ENCODE data around the gene SCP2.

GRCh38 chr1:52906135-52906603, 20.9 kb upstream of the SCP2 start:
- TF ChIP-seq RBAK (tag by site-specific recombination; IDR thresholded peaks at IDR 0.05) = no peak
- no peak for TF ChIP-seq CTCF (tag by site-specific recombination; IDR thresholded peaks at IDR 0.05)
